Diencephalon (tissue), 1 donor: ENCODE measurements around the gene DMPK. TPM values are rescaled to one million over a fixed set of nuclear protein-coding genes. Genes with fewer than 3 reads are reported as not detected.

Source experiments
- total RNA-seq: library from RNA; depleted of rRNA; stranded (reverse); fragments of >200 nt; gene quantifications from one replicate; pipeline ENCODE4 v1.2.3, GENCODE V29; 2014

The DMPK gene
- total RNA-seq, result 20.3 TPM

GRCh38 chr19:45782162-45782691 lies at the start of gene DMPK:
DMPK (minus strand) TSS chr19:45782490; CDS start chr19:45782352, 138 bp downstream.

DNA sequence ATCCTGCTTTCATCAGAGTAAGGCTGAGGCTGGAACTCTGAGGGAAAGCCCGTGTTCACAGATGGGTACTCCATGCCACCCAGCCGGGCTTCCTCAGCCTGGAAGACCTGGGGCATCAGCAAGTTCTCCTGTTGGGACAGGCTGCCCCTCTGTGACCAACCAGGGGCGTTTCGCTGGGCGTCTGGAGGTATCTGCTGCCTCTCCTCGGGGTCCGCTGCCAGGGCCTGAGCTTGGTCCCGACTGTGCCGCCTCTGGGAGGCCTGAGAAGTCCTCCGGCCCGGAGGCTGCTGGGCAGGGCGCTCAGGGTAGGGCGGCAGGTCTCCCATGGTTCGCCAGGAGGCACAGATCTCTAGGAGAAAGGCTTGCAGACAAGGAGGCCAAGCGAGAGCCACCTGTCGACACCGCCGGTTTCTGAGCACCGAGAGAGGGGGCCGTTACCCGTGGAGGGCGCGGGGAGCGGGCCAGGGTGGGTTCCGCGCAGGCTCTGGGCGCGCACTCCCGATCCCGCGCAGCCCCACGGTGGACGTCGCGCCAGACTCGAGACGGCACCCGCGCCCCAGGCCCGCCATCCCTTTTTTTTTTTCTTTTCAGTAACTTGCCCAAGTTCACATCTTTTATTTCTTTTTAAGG lies 32.7 kb upstream of the DMPK start, which contains the start of gene RSPH6A:
Gene RSPH6A, minus strand, starts transcription at position 458 of the 630 bp plus-strand sequence. Its CDS starts 132 bp downstream, at position 326.

GRCh38 chr19:45792470-45793177 lies 10.3 kb upstream of the DMPK start, which contains the start of gene DMWD:
DMWD (minus strand) TSS chr19:45792845; CDS start chr19:45792756, 89 bp downstream.

DNA sequence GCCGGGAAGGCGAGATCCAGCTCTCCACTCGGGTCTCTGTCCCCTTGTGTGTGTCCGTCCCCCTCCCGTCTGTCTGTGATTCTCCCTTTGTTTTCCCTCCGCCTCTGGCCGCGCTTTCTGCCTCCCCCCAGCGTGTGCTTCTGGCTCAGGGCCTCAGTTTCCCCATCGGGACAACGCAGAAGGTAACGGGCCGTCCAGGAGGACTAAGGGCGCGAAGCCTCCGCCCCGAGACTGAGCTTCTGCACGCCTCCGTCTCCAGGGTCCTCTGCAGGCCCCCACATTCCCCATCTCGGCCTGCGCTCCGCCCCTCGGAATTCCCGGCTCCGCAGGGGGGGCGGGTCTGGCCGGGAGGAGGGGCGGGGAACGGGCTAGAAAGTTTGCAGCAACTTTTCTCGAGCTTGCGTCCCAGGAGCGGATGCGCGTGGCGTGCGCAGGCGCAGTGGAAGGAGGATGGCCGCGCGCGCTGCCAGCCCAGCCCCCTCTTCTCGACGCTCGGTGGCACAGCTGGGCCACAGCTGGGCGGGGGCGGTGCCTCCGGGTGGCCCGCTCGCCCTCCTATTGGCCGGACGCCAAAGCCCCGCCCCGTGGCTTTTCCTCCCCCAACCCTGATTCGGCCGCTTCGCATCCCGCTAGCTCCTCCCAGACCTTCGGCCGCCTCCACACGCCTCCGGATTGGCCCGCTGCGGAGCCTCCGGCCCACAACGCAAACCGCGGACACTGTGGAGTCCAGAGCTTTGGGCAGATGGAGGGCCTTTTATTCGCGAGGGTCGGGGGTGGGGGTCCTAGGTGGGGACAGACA lies 13.1 kb downstream of the DMPK start, which contains the start of gene SIX5:
Gene SIX5, minus strand, starts transcription at position 269 of the 799 bp plus-strand sequence. CDS start 408 bp downstream, outside the sequence.

DNA sequence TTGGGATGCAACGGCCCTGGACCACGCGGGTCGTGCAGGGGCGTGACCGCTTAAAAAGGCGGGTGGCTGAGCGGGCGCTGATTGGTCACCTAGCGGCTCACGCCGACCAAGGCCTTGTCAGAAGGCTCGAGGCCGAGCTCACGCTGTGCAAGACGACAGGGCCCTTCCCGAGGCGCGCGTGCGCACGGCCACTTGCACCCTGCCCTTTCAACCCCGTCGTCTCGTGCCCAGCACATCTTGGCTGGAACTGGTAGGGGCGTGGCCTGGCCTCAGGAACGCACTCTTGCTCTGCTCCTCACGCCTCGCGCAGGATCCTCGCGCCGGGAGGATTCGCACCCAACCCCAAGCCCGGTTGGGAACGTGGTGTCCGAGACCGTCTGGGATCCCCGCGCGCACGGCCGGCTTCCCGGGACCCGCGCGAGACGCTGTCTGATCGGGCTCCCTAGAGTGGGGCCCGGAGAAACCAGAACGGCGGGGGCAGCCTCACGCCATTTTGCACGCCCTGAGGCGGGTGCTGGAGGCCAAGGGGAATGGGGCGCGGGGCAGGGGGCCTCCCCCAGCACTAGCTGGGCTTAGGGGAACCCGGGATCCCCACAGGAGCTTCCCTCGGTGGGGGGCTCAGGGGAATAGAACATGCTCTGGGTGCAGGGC lies 49.0 kb downstream of the DMPK start, which contains the start of gene MEIOSIN:
Gene MEIOSIN, plus strand, starts transcription at position 280 of the 651 bp plus-strand sequence. CDS start 1,938 bp downstream, outside the sequence.

DNA sequence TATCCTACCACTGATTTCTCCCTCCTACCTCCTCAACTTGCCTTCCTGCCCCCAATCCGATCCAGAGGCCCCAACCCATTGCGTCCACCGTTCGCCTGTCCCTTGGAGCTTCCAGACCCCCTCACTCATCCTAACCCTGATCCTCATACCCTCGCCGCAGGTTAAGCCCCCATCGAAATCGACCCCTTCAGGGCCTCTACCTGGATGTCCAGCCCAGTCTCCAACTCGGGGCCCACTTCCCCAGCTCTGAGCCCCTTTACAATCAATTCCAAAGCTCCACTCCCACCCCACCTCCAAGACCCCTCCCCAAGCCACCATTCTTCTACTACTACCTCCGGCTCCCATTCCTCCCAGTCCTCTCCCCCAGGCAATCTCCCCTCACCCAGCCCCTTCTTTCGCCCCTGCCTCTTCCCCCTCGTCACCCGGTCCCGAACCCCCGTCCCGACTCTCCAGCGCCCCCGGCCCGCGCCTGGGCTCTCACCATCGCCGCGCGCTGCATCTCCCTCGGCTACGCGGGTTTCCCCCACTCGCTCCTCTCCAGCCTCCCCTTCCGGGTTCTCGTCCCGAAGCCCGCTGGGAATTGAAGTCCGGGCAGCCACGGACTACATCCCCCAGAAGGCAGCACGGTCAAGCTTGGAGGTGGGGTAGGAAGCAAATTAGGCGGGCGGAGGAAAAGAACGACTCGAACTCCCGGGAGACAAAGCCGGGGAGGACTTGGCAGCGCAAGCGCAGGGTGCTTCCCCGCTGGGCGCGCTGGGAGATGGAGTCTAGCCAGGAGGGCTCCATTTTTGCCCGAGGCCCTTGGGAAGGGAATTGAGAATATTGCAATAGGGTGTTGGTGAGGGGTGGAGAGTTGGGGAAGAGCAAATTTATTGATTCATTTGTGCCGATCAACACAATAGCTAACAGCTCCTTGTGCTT lies 51.7 kb downstream of the DMPK start, which contains the start of gene FBXO46:
Gene FBXO46, minus strand, starts transcription at position 529 of the 921 bp plus-strand sequence. CDS start 17,401 bp downstream, outside the sequence.

Other genes starting within 250 kb of the DMPK start
- gene OPA3, start 197.7 kb downstream of the DMPK start, total RNA-seq, result 4.8 TPM
- 0.23 TPM for gene GPR4, start 180.3 kb downstream of the DMPK start, total RNA-seq
- 42.2 TPM for gene EML2, start 143.1 kb downstream of the DMPK start, total RNA-seq
- not detected for gene GIPR, start 114.3 kb downstream of the DMPK start, total RNA-seq
- gene SNRPD2, start 90.5 kb downstream of the DMPK start, total RNA-seq, result 132 TPM
- gene QPCTL, start 89.8 kb downstream of the DMPK start, total RNA-seq, result 4.4 TPM
- 7.8 TPM for gene FBXO46, start 51.6 kb downstream of the DMPK start, total RNA-seq
- not detected for gene MEIOSIN, start 49.1 kb downstream of the DMPK start, total RNA-seq
- 1.8 TPM for gene SIX5, start 13.2 kb downstream of the DMPK start, total RNA-seq
- 48.2 TPM for gene DMWD, start 10.4 kb upstream of the DMPK start, total RNA-seq
- 0.23 TPM for gene RSPH6A, start 32.8 kb upstream of the DMPK start, total RNA-seq
- gene SYMPK, start 80.7 kb upstream of the DMPK start, total RNA-seq, result 19.6 TPM
- not detected for gene FOXA3, start 81.8 kb upstream of the DMPK start, total RNA-seq
- 28.4 TPM for gene IRF2BP1, start 103.7 kb upstream of the DMPK start, total RNA-seq
- 1.4 TPM for gene MYPOP, start 120.1 kb upstream of the DMPK start, total RNA-seq
- not detected for gene NANOS2, start 132.3 kb upstream of the DMPK start, total RNA-seq
- 15.9 TPM for gene NOVA2, start 191.4 kb upstream of the DMPK start, total RNA-seq
- gene CCDC61, start 213.0 kb upstream of the DMPK start, total RNA-seq, result 6.7 TPM
- gene PGLYRP1, start 240.6 kb upstream of the DMPK start, total RNA-seq, result not detected